Astrocyte (in vitro differentiated cells and primary cell): Measurements from ENCODE around the gene JAKMIP2.

Experiments
- EZH2 ChIP-seq: IDR thresholded peaks from 2 replicates; pipeline ENCODE4 v1.6.1; 2012; ENCODE audit warnings: mild to moderate bottlenecking, low read length, inconsistent platforms; ENCODE audit not compliant: insufficient read depth
- TF ChIP-seq, protein P1 (sequence below): IDR thresholded peaks from 2 replicates; pipeline ENCODE4 v1.5.1; 2011; ENCODE audit warnings: low read depth, mild to moderate bottlenecking, inconsistent platforms, low read length, moderate library complexity; ENCODE audit not compliant: insufficient read depth

DNA sequence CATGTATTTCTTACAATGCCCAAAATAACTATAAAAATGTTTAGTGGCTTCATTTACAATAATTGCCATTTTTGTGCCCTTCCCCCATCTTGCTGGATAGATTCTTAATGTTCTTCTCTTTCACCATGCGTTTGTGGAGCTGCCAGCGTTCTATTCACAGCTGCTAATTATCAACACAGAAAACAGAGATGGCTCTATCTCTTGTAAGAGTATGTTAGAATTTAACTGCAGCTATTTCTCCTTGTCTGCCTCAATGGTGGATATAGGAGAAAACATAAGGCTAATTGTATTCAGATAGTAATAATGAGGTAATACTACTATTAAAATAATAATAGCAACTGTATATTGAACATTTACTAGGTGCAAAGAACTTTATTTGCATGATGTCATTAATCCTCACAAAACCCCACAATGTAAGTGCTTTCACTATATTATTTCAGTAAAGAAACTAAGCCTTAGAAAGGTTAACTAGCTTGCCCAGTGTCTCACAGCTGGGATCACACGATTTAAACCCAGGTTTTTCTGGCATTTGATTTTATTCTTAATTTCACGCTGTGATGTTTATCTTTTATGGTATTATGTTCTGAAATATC is 50.1 kb downstream of the JAKMIP2 start:
- TF ChIP-seq, protein P1, sequence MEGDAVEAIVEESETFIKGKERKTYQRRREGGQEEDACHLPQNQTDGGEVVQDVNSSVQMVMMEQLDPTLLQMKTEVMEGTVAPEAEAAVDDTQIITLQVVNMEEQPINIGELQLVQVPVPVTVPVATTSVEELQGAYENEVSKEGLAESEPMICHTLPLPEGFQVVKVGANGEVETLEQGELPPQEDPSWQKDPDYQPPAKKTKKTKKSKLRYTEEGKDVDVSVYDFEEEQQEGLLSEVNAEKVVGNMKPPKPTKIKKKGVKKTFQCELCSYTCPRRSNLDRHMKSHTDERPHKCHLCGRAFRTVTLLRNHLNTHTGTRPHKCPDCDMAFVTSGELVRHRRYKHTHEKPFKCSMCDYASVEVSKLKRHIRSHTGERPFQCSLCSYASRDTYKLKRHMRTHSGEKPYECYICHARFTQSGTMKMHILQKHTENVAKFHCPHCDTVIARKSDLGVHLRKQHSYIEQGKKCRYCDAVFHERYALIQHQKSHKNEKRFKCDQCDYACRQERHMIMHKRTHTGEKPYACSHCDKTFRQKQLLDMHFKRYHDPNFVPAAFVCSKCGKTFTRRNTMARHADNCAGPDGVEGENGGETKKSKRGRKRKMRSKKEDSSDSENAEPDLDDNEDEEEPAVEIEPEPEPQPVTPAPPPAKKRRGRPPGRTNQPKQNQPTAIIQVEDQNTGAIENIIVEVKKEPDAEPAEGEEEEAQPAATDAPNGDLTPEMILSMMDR = no peak
- no peak for TF ChIP-seq EZH2
